GM12878 (cell line): Measurements from ENCODE around the gene SLC39A11. TPM values are rescaled to one million over a fixed set of nuclear protein-coding genes. Genes with fewer than 3 reads are reported as not detected.

Experiments used
- ATAC-seq: fragments of 200-7000 bp; cut with Tn5 transposase; 3 replicates; pipeline ENCODE4 v1.9.1; 2020; ENCODE audit warnings: mild to moderate bottlenecking, moderate library complexity
- BruUV-seq: library from RNA; stranded (reverse); fragments of 400-500 nt; replicated peaks from 2 replicates; lab custom pipeline; 2021; lab: Mats Ljungman, UMichigan
- CTCF ChIA-PET: fragments of 300-600 bp; sonication (Branson Sonifier 250); formaldehyde crosslinking; extraction: SDS; loops from one replicate; lab custom pipeline; 2021; ENCODE audit warnings: inconsistent platforms; lab: Yijun Ruan, JAX
- POLR2A ChIA-PET: fragments of 350-600 bp; formaldehyde crosslinking; extraction: SDS; loops from one replicate; lab custom pipeline; 2021; ENCODE audit warnings: inconsistent platforms; lab: Charles Lee
- RAD21 ChIA-PET: fragments of 300-600 bp; sonication (Branson Sonifier 250); formaldehyde crosslinking; loops from one replicate; lab custom pipeline; 2023; ENCODE audit warnings: antibody characterized with exemption; ENCODE audit not compliant: unreplicated experiment; lab: Charles Lee
- SMC1A ChIA-PET: fragments of 300-600 bp; sonication (Branson Sonifier 250); formaldehyde crosslinking; loops from one replicate; lab custom pipeline; 2023; ENCODE audit not compliant: unreplicated experiment, uncharacterized antibody; lab: Charles Lee
- DNase-seq: peaks from one replicate; pipeline ENCODE4 v3.0.0-alpha.2; 2011; ENCODE audit warnings: low read depth, low spot score
- FAIRE-seq: peaks from 3 replicates; lab custom pipeline; 2011; peaks lifted over from hg19 to GRCh38; lab: Jason Lieb, UNC
- H2AFZ ChIP-seq: 2 replicates; pipeline ENCODE4 v1.6.0; 2011; ENCODE audit warnings: low read depth, low read length, control low read depth; ENCODE audit not compliant: control insufficient read depth
- H3K27ac ChIP-seq: 2 replicates; pipeline ENCODE4 v1.5.1; 2011; ENCODE audit warnings: control low read depth; ENCODE audit not compliant: control insufficient read depth, insufficient read depth
- H3K27me3 ChIP-seq, 2 experiments: replicated peaks in 1 of 2; 2 replicates each; pipeline versions ENCODE4 v1.6.0 to v1.6.1; 2011; ENCODE audit warnings: low read length in 1 of 2; ENCODE audit not compliant: control insufficient read depth in 2 of 2, insufficient read depth in 2 of 2
- H3K36me3 ChIP-seq, 2 experiments: 2 replicates each; pipeline ENCODE4 v1.5.1; 2011; ENCODE audit warnings: low read length in 1 of 2; ENCODE audit not compliant: control insufficient read depth in 2 of 2, insufficient read depth in 2 of 2
- H3K4me1 ChIP-seq: 2 replicates; pipeline ENCODE4 v1.6.1; 2011; ENCODE audit warnings: mild to moderate bottlenecking, low read length, moderate library complexity, mixed read lengths; ENCODE audit not compliant: control insufficient read depth, insufficient read depth
- H3K4me2 ChIP-seq: 2 replicates; pipeline ENCODE4 v1.6.0; 2011; ENCODE audit warnings: control low read depth; ENCODE audit not compliant: control insufficient read depth, insufficient read depth
- H3K4me3 ChIP-seq: fragments of 200-600 bp; sonication (generic); 2 replicates; pipeline ENCODE4 v1.5.1; 2016
- H3K79me2 ChIP-seq: 2 replicates; pipeline ENCODE4 v1.6.0; 2011; ENCODE audit warnings: low read length; ENCODE audit not compliant: control insufficient read depth, insufficient read depth
- H3K9ac ChIP-seq: 2 replicates; pipeline ENCODE4 v1.8.0; 2011; ENCODE audit warnings: low read length, control low read depth, mixed read lengths; ENCODE audit not compliant: control insufficient read depth, insufficient read depth
- H3K9me3 ChIP-seq: replicated peaks from 3 replicates; pipeline ENCODE4 v1.5.1; 2011; ENCODE audit warnings: mild to moderate bottlenecking, low read length; ENCODE audit not compliant: control insufficient read depth, insufficient read depth
- H4K20me1 ChIP-seq: 2 replicates; pipeline ENCODE4 v1.6.0; 2011; ENCODE audit not compliant: control insufficient read depth, insufficient read depth
- CHD1 ChIP-seq: IDR thresholded peaks from 2 replicates; pipeline ENCODE4 v1.6.1; 2012; ENCODE audit warnings: low read depth, low read length, improper control_type of control experiment
- EZH2 ChIP-seq: IDR thresholded peaks from 2 replicates; pipeline ENCODE4 v1.6.1; 2012; ENCODE audit warnings: low read depth, mild to moderate bottlenecking, control low read depth, inconsistent platforms, low read length, borderline replicate concordance; ENCODE audit not compliant: control insufficient read depth
- LARP7 ChIP-seq: fragments of 450-650 bp; IDR thresholded peaks from 2 replicates; pipeline ENCODE4 v1.6.1; 2017; ENCODE audit warnings: mild to moderate bottlenecking
- MEF2A ChIP-seq: IDR thresholded peaks from 2 replicates; pipeline ENCODE4 v1.6.1; 2011; ENCODE audit warnings: low read depth, mild to moderate bottlenecking, low read length, moderate library complexity; ENCODE audit not compliant: insufficient read depth
- NFYA ChIP-seq: IDR thresholded peaks from 2 replicates; pipeline ENCODE4 v1.6.1; 2011; ENCODE audit warnings: low read depth, mild to moderate bottlenecking, low read length, improper control_type of control experiment, borderline replicate concordance
- RAD51 ChIP-seq: fragments of 450-650 bp; IDR thresholded peaks from 2 replicates; pipeline ENCODE4 v1.6.1; 2016; ENCODE audit warnings: moderate library complexity, mild to moderate bottlenecking, inconsistent platforms
- RBBP5 ChIP-seq: fragments of 200-600 bp; sonication (generic); conservative IDR thresholded peaks from 2 replicates; pipeline ENCODE4 v1.6.1; 2016
- ZNF24 ChIP-seq: fragments of 450-650 bp; IDR thresholded peaks from 2 replicates; pipeline ENCODE4 v1.6.1; 2017; ENCODE audit warnings: antibody characterized with exemption, mild to moderate bottlenecking
- WGBS: methylation state at CpG from one replicate; pipeline ENCODE4 v1.1.6; 2016; ENCODE audit warnings: low lambda C conversion rate; ENCODE audit not compliant: insufficient replicate concordance, insufficient coverage; ENCODE audit errors: missing lambda C conversion rate; 5-methylcytosine and 5-hydroxymethylcytosine counted together
- in situ Hi-C: fragments of 300-500 bp; cut with MboI; formaldehyde crosslinking; loops from 9 replicates; pipeline ENCODE4 v1.14.3; 2018; ENCODE audit warnings: mixed read lengths
- intact Hi-C: fragments of 100-400 bp; cut with micrococcal nuclease; formaldehyde crosslinking; loops from one replicate; pipeline ENCODE4 v1.14.2; 2022; ENCODE audit not compliant: unreplicated experiment
- polyA plus RNA-seq, 11 experiments: library from polyadenylated mRNA; depleted of rRNA in 4 of 11; unstranded in 6 of 11; stranded (reverse) in 5 of 11; fragments of >200 nt; fragmentation: Nextera tagmentation in 4 of 11; fragmentation: Illumina TruSeq in 1 of 11; extraction: Ambion mirVana in 4 of 11; extraction: Trizol in 1 of 11; gene quantifications; 1 replicate in 1 of 11; 2 replicates in 10 of 11; pipeline versions ENCODE4 v1.2.1 to v1.2.3, GENCODE V29; 2011 to 2016; ENCODE audit warnings: inconsistent platforms in 2 of 11, missing spikeins in 2 of 11, low read depth in 1 of 11
- total RNA-seq, 4 experiments: library from RNA; depleted of rRNA in 3 of 4; stranded (reverse); fragments of >200 nt in 3 of 4; fragmentation: Illumina TruSeq in 1 of 4; extraction: Trizol in 1 of 4; gene quantifications; 2 replicates each; pipeline versions ENCODE4 v1.2.1 to v1.2.3, GENCODE V29; 2013 to 2021

SLC39A11 gene
- total and polyA plus RNA-seq, 10 of the 15 experiments (the other 5 are each of a cell fraction or from before 2014, with no cell fraction given): 8.6 to 23.8 (median 14.0) TPM

GRCh38 chr17:72614871-72615626 is 477.4 kb downstream of the SLC39A11 start (continued):
- TF ChIP-seq MEF2A: no peak
- no peak for TF ChIP-seq RAD51
- TF ChIP-seq, all 136 proteins: peak for 11

GRCh38 chr17:72614476-72614870 is 478.0 kb downstream of the SLC39A11 start:
- WGBS: 46% methylated on average over 4 of the region's 4 CpGs
- H3K9ac ChIP-seq: no peak overlapping the region
- intact Hi-C loops: no loop called here
- SMC1A ChIA-PET: interaction anchor here (0.9 to 6.6 kb wide), 8 partner anchors 11 to 95 kb away, joined by 3 to 66 read pairs (median 6); no protein-coding TSS in a partner anchor
- TF ChIP-seq LARP7 (no peak), EZH2 (no peak), CHD1 (no peak), ZNF24 (peak; percentile 51; the same call in 1 of the 2 replicates), RBBP5 (no peak), NFYA (no peak)
- TF ChIP-seq, all 136 proteins: peak for 1
- FAIRE-seq (no peak), ATAC-seq (no peak), DNase-seq (no peak)
- Histone ChIP-seq H4K20me1 (no peaks in the 10 kb centered on the region), H3K9me3 (no peaks in the 10 kb centered on the region), H3K4me2 (no peak overlapping the region), H3K27ac (no peak overlapping the region), H3K4me3 (no peak overlapping the region), H3K27me3 (no peaks in the 10 kb centered on the region), H2AFZ (no peak overlapping the region), H3K79me2 (no peaks in the 10 kb centered on the region), H3K36me3 (no peaks in the 10 kb centered on the region), H3K4me1 (no peaks in the 10 kb centered on the region)
- RAD21 ChIA-PET: interaction anchor here (0.8 to 4.2 kb wide), 11 partner anchors 11 to 113 kb away, joined by 3 to 43 read pairs (median 4); no protein-coding TSS in a partner anchor
- in situ Hi-C loops: no loop called here
- CTCF ChIA-PET: interaction anchor here (0.6 to 5.3 kb wide), 6 partner anchors 11 to 807 kb away, joined by 3 to 32 read pairs (median 4); no protein-coding TSS in a partner anchor
- POLR2A ChIA-PET: interaction anchor here (1.4 to 5.2 kb wide), 4 partner anchors 11 to 95 kb away, joined by 5 to 47 read pairs (median 27); no protein-coding TSS in a partner anchor
- TSS peak; percentile 92 for BruUV-seq
